HG03354 (cell line): Measurements from ENCODE around the gene PTGIS.

Source experiments
- ATAC-seq: cut with Tn5 transposase; IDR thresholded peaks from one replicate; pipeline ENCODE4 v1.9.1; 2021; ENCODE audit warnings: mild to moderate bottlenecking; ENCODE audit not compliant: unreplicated experiment, poor library complexity, severe bottlenecking

Gene PTGIS

GRCh38 chr20:49597825-49598395 lies 30.0 kb upstream of the PTGIS start:
- no peak for ATAC-seq

- ATAC-seq = no peak
Observed at GRCh38 chr20:49595811-49596561, 28.0 kb upstream of the PTGIS start.

- ATAC-seq = no peak
Observed at GRCh38 chr20:49595346-49595745, 27.4 kb upstream of the PTGIS start.

- no peak for ATAC-seq
Observed at GRCh38 chr20:49594931-49595315, 27.0 kb upstream of the PTGIS start.

GRCh38 chr20:49594143-49594930 lies 26.4 kb upstream of the PTGIS start:
- no peak for ATAC-seq

- ATAC-seq = no peak
Observed at GRCh38 chr20:49593466-49594142, 25.7 kb upstream of the PTGIS start.

GRCh38 chr20:49592120-49592519 lies 24.2 kb upstream of the PTGIS start:
- ATAC-seq = no peak

- no peak for ATAC-seq
Observed at GRCh38 chr20:49591217-49591865, 23.4 kb upstream of the PTGIS start.

GRCh38 chr20:49590163-49591017 lies 22.5 kb upstream of the PTGIS start:
- no peak for ATAC-seq

- ATAC-seq = no peak
Observed at GRCh38 chr20:49589747-49590146, 21.8 kb upstream of the PTGIS start.

- ATAC-seq = no peak
Observed at GRCh38 chr20:49587111-49587570, 19.2 kb upstream of the PTGIS start.

GRCh38 chr20:49585585-49586245 lies 17.8 kb upstream of the PTGIS start:
- no peak for ATAC-seq

GRCh38 chr20:49584418-49585382 lies 16.8 kb upstream of the PTGIS start:
- ATAC-seq = no peak

- ATAC-seq = no peak
Observed at GRCh38 chr20:49583669-49584417, 15.9 kb upstream of the PTGIS start.

- no peak for ATAC-seq
Observed at GRCh38 chr20:49583343-49583668, 15.4 kb upstream of the PTGIS start.

- ATAC-seq = no peak
Observed at GRCh38 chr20:49582413-49583334, 14.7 kb upstream of the PTGIS start.
